Iris pigment epithelial cell (primary cell): ENCODE measurements around the gene KRT8.
"Not testable (repeated sequence)": the region's sequence is repeated elsewhere in the genome, so short reads cannot be mapped to it uniquely, and the experiment has no call there.

Source experiments
- DNase-seq: peaks from one replicate; pipeline ENCODE4 v3.0.0-alpha.2; 2011; ENCODE audit warnings: low read depth

Gene KRT8

GRCh38 chr12:52901715-52902541 lies 2.9 kb downstream of the KRT8 start:
- DNase-seq, result no peak

GRCh38 chr12:52900896-52901714 lies 3.8 kb downstream of the KRT8 start:
- no peak for DNase-seq

- DNase-seq, result no peak
Observed at GRCh38 chr12:52900166-52900895, 4.5 kb downstream of the KRT8 start.

- DNase-seq, result no peak
Observed at GRCh38 chr12:52899338-52900035, 5.4 kb downstream of the KRT8 start.

GRCh38 chr12:52896190-52897100 lies 8.4 kb downstream of the KRT8 start:
- no peak for DNase-seq

GRCh38 chr12:52895726-52896189 lies 9.1 kb downstream of the KRT8 start:
- DNase-seq, result no peak

- DNase-seq, result no peak
Observed at GRCh38 chr12:52892974-52893373, 11.9 kb downstream of the KRT8 start.

- DNase-seq, result no peak
Observed at GRCh38 chr12:52892207-52892852, 12.5 kb downstream of the KRT8 start.

GRCh38 chr12:52891044-52891443 lies 13.8 kb downstream of the KRT8 start:
- DNase-seq, result no peak

GRCh38 chr12:52890417-52890816 lies 14.5 kb downstream of the KRT8 start:
- no peak for DNase-seq

- no peak for DNase-seq
Observed at GRCh38 chr12:52884526-52885293, 20.2 kb downstream of the KRT8 start.

GRCh38 chr12:52880499-52880898 lies 24.4 kb downstream of the KRT8 start:
- not testable (repeated sequence) for DNase-seq

GRCh38 chr12:52879394-52880351 lies 25.2 kb downstream of the KRT8 start:
- peak; percentile 76 for DNase-seq

- no peak for DNase-seq
Observed at GRCh38 chr12:52878507-52879393, 26.1 kb downstream of the KRT8 start.

- DNase-seq, result no peak
Observed at GRCh38 chr12:52877242-52877641, 27.6 kb downstream of the KRT8 start.

GRCh38 chr12:52876372-52876771 lies 28.5 kb downstream of the KRT8 start:
- DNase-seq, result no peak
